IMR-90 (cell line): ENCODE data around the gene AKT3. TPM values are rescaled to one million over a fixed set of nuclear protein-coding genes. Genes with fewer than 3 reads are reported as not detected.

Experiments
- ATAC-seq: fragments of 200-7000 bp; cut with Tn5 transposase; 2 replicates; pipeline ENCODE4 v1.9.1; 2020; ENCODE audit warnings: low read depth, mild to moderate bottlenecking, moderate library complexity
- BruUV-seq: library from RNA; stranded (reverse); fragments of 400-500 nt; replicated peaks from 2 replicates; lab custom pipeline; 2021; lab: Mats Ljungman, UMichigan
- CTCF ChIA-PET: fragments of 300-600 bp; formaldehyde crosslinking; extraction: SDS; loops from one replicate; lab custom pipeline; 2021; ENCODE audit warnings: antibody characterized with exemption; lab: Yijun Ruan, JAX
- POLR2A ChIA-PET: fragments of 300-600 bp; sonication (Branson Sonifier 250); formaldehyde crosslinking; loops from one replicate; lab custom pipeline; 2022; ENCODE audit warnings: antibody characterized with exemption; ENCODE audit not compliant: unreplicated experiment; lab: Charles Lee
- DNase-seq: peaks from one replicate; pipeline ENCODE4 v3.0.0; 2013
- H2AFZ ChIP-seq: replicated peaks from 2 replicates; pipeline ENCODE3; 2013; ENCODE audit warnings: low read length, mild to moderate bottlenecking; ENCODE audit not compliant: poor library complexity
- H2AK5ac ChIP-seq: 2 replicates; pipeline ENCODE4 v1.6.1; 2013; ENCODE audit warnings: low read depth, low read length, inconsistent platforms
- H2AK9ac ChIP-seq: replicated peaks from 2 replicates; pipeline ENCODE3; 2013; ENCODE audit warnings: mild to moderate bottlenecking, low read depth, low read length, moderate library complexity; ENCODE audit not compliant: poor library complexity
- H2BK120ac ChIP-seq: 2 replicates; pipeline ENCODE4 v1.6.1; 2013; ENCODE audit warnings: low read depth, low read length, inconsistent platforms
- H2BK15ac ChIP-seq: 3 replicates; pipeline ENCODE4 v1.6.1; 2013; ENCODE audit warnings: low read depth, low read length, inconsistent platforms
- H2BK20ac ChIP-seq: 2 replicates; pipeline ENCODE4 v1.6.1; 2013; ENCODE audit warnings: low read depth, mild to moderate bottlenecking, inconsistent platforms, low read length, moderate library complexity
- H2BK5ac ChIP-seq: 2 replicates; pipeline ENCODE4 v1.6.1; 2013; ENCODE audit warnings: mild to moderate bottlenecking, low read depth, low read length, inconsistent platforms; ENCODE audit not compliant: poor library complexity, severe bottlenecking
- H3K14ac ChIP-seq: replicated peaks from 2 replicates; pipeline ENCODE4 v1.6.1; 2013; ENCODE audit warnings: low read depth, low read length, inconsistent platforms
- H3K18ac ChIP-seq: 2 replicates; pipeline ENCODE4 v1.6.1; 2013; ENCODE audit warnings: low read depth, low read length, control low read depth
- H3K23ac ChIP-seq: 2 replicates; pipeline ENCODE4 v1.6.1; 2013; ENCODE audit warnings: low read depth, low read length, inconsistent platforms
- H3K27ac ChIP-seq: 2 replicates; pipeline ENCODE4 v1.5.1; 2013; ENCODE audit warnings: mild to moderate bottlenecking, control low read depth, low read length; ENCODE audit not compliant: insufficient read depth
- H3K27me3 ChIP-seq: 2 replicates; pipeline ENCODE4 v1.6.1; 2013; ENCODE audit warnings: low read length; ENCODE audit not compliant: control insufficient read depth, insufficient read depth
- H3K36me3 ChIP-seq: 2 replicates; pipeline ENCODE4 v1.6.1; 2013; ENCODE audit warnings: low read length, mixed read lengths; ENCODE audit not compliant: control insufficient read depth, insufficient read depth
- H3K4ac ChIP-seq: 2 replicates; pipeline ENCODE4 v1.6.1; 2013; ENCODE audit warnings: low read depth, low read length, inconsistent platforms
- H3K4me1 ChIP-seq: 2 replicates; pipeline ENCODE4 v1.6.1; 2013; ENCODE audit warnings: low read length, mixed read lengths; ENCODE audit not compliant: control insufficient read depth, insufficient read depth
- H3K4me2 ChIP-seq: 2 replicates; pipeline ENCODE4 v1.6.1; 2013; ENCODE audit warnings: low read depth, mild to moderate bottlenecking, control low read depth, low read length, moderate library complexity
- H3K4me3 ChIP-seq: 2 replicates; pipeline ENCODE4 v1.5.1; 2013; ENCODE audit warnings: low read depth, mild to moderate bottlenecking, control low read depth, low read length, moderate library complexity; ENCODE audit not compliant: insufficient read depth
- H3K56ac ChIP-seq: 2 replicates; pipeline ENCODE4 v1.6.1; 2013; ENCODE audit warnings: low read length, inconsistent platforms; ENCODE audit not compliant: insufficient read depth; ENCODE audit errors: extremely low read depth
- H3K79me1 ChIP-seq, 2 experiments: 2 replicates each; pipeline ENCODE4 v1.6.1; 2013; ENCODE audit warnings: low read length in 2 of 2, inconsistent platforms in 1 of 2, low read depth in 1 of 2
- H3K9ac ChIP-seq: 2 replicates; pipeline ENCODE4 v1.6.1; 2013; ENCODE audit warnings: low read depth, low read length, control low read depth
- H3K9me1 ChIP-seq: 2 replicates; pipeline ENCODE4 v1.6.1; 2013; ENCODE audit warnings: low read length, inconsistent platforms; ENCODE audit not compliant: insufficient read depth
- H3K9me3 ChIP-seq: 2 replicates; pipeline ENCODE4 v1.6.1; 2013; ENCODE audit warnings: low read length; ENCODE audit not compliant: control insufficient read depth, insufficient read depth
- H4K20me1 ChIP-seq: 2 replicates; pipeline ENCODE4 v1.6.1; 2013; ENCODE audit warnings: low read length, inconsistent platforms; ENCODE audit not compliant: insufficient read depth
- H4K5ac ChIP-seq: 2 replicates; pipeline ENCODE4 v1.6.1; 2013; ENCODE audit warnings: mild to moderate bottlenecking, low read depth, low read length, control low read depth
- H4K8ac ChIP-seq, 2 experiments: 2 replicates each; pipeline ENCODE4 v1.6.1; 2013; ENCODE audit warnings: low read depth in 2 of 2, low read length in 2 of 2, control low read depth in 1 of 2, inconsistent platforms in 1 of 2
- H4K91ac ChIP-seq: 2 replicates; pipeline ENCODE4 v1.6.1; 2013; ENCODE audit warnings: low read depth, low read length, inconsistent platforms; ENCODE audit not compliant: insufficient read depth
- BHLHE40 ChIP-seq: fragments of 150-350 bp; IDR thresholded peaks from 2 replicates; pipeline ENCODE4 v1.6.1; 2016; ENCODE audit warnings: mild to moderate bottlenecking, low read depth, low read length
- WGBS, 2 experiments: methylation state at CpG; one replicate each; pipeline versions ENCODE4 v1.1.5 to v1.1.7; 2013; ENCODE audit warnings: missing lambda C conversion rate in 2 of 2; ENCODE audit not compliant: insufficient read length in 1 of 2; ENCODE audit errors: extremely low coverage in 2 of 2; 5-methylcytosine and 5-hydroxymethylcytosine counted together
- dilution Hi-C: fragments of 300-500 bp; cut with HindIII; formaldehyde crosslinking; loops from one replicate; pipeline ENCODE4 v1.14.3; 2018; ENCODE audit warnings: low sequenced_read_pairs; ENCODE audit not compliant: unreplicated experiment
- in situ Hi-C: fragments of 300-500 bp; cut with MboI; formaldehyde crosslinking; loops from 3 replicates; pipeline ENCODE4 v1.14.3; 2019; ENCODE audit warnings: low sequenced_read_pairs, inconsistent platforms, mixed read lengths
- intact Hi-C: fragments of 100-400 bp; cut with micrococcal nuclease; formaldehyde crosslinking; loops from 2 replicates; pipeline ENCODE4 v1.10.0; 2022
- polyA plus RNA-seq, 3 experiments: library from polyadenylated mRNA; depleted of rRNA; stranded (reverse); fragments of >200 nt; gene quantifications; 2 replicates each; pipeline ENCODE4 v1.2.3, GENCODE V29; 2012; ENCODE audit warnings: low replicate concordance in 1 of 3
- total RNA-seq: library from RNA; depleted of rRNA; stranded (reverse); fragments of >200 nt; gene quantifications from 2 replicates; pipeline ENCODE4 v1.2.3, GENCODE V29; 2012

AKT3 gene
- total and polyA plus RNA-seq, 2 of the 4 experiments (the other 2 are of a cell fraction): 15.2 to 19.4 TPM

GRCh38 chr1:243465081-243465480 is 385.0 kb downstream of the AKT3 start:
- no peak overlapping the region for H3K4me2 ChIP-seq
- H3K27ac ChIP-seq: no peak overlapping the region
- H2BK15ac ChIP-seq: no peak overlapping the region
- no peak overlapping the region for H3K9ac ChIP-seq
- no peak overlapping the region for H4K91ac ChIP-seq
- no peak for TF ChIP-seq BHLHE40
- H3K36me3 ChIP-seq: peaks cover 2% of the 10 kb centered on the region; the same call in 1 of the 2 replicates
- no peak overlapping the region for H4K8ac ChIP-seq
- ChIA-PET CTCF (no interaction called here), POLR2A (no interaction called here)
- H2AK5ac ChIP-seq: no peak overlapping the region
- peaks cover 2% of the 10 kb centered on the region for H3K4me1 ChIP-seq
- DNase-seq (no peak), ATAC-seq (no peak)
- no peak overlapping the region for H3K56ac ChIP-seq
- no peaks in the 10 kb centered on the region for H3K9me3 ChIP-seq
- H4K20me1 ChIP-seq: no peaks in the 10 kb centered on the region
- no peak overlapping the region for H2BK120ac ChIP-seq
- no peak overlapping the region for H4K5ac ChIP-seq
- H3K4ac ChIP-seq: no peak overlapping the region
- no peaks in the 10 kb centered on the region for H3K79me1 ChIP-seq
- no peak overlapping the region for H3K18ac ChIP-seq
- no TSS peak for BruUV-seq
- no peak overlapping the region for H3K4me3 ChIP-seq
- no peak overlapping the region for H3K23ac ChIP-seq
- no peak overlapping the region for H2BK5ac ChIP-seq
- no peak overlapping the region for H2AFZ ChIP-seq
- in situ Hi-C loops: no loop called here
- 100% methylated on average over 1 of the region's 5 CpGs; no CpG with 5 or more reads in 1 of the 2 experiments for WGBS, 2 experiments
- intact Hi-C loops: no loop called here
- no peak overlapping the region for H2BK20ac ChIP-seq
- no peak overlapping the region for H3K14ac ChIP-seq
- no peak overlapping the region for H2AK9ac ChIP-seq
- dilution Hi-C loops: no loop called here
- H3K27me3 ChIP-seq: no peaks in the 10 kb centered on the region
- H3K9me1 ChIP-seq: peaks cover 7% of the 10 kb centered on the region; the same call in 1 of the 2 replicates
